Epithelial cell of prostate (primary cell): Measurements from ENCODE around the gene CCDC85C.

ENCODE experiments used
- DNase-seq: peaks from one replicate; pipeline ENCODE4 v3.0.0-alpha.2; 2011; ENCODE audit warnings: low read depth, low spot score
- H3K27ac ChIP-seq: fragments of 450-650 bp; 2 replicates; pipeline ENCODE4 v1.5.1; 2017; ENCODE audit warnings: mild to moderate bottlenecking

Gene CCDC85C

GRCh38 chr14:99466758-99467157, 137.2 kb downstream of the CCDC85C start:
- DNase-seq: no peak
- no peak overlapping the region for H3K27ac ChIP-seq

GRCh38 chr14:99465288-99465687, 138.7 kb downstream of the CCDC85C start:
- no peak for DNase-seq
- no peak overlapping the region for H3K27ac ChIP-seq

GRCh38 chr14:99463974-99464373, 140.0 kb downstream of the CCDC85C start:
- no peak overlapping the region for H3K27ac ChIP-seq
- DNase-seq: no peak

DNA sequence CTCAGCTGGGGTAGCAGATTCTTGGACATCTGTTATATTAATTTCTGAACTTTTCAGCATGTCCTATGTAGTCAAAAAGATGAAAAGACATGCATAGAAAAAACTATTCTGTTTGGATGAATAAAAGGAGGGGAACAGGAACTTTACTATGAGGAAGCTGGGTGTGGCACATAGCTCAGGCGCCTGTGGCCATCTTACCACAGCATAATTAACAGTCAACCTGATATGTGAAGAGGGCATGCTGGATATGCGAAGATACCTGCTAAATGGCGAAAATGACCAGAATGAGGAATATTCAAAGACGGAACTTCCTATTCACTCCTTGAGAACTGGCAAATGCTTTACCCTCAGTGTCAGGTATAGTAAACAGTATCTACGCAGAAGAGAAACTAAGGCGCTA, 141.8 kb downstream of the CCDC85C start:
- DNase-seq: no peak

DNA sequence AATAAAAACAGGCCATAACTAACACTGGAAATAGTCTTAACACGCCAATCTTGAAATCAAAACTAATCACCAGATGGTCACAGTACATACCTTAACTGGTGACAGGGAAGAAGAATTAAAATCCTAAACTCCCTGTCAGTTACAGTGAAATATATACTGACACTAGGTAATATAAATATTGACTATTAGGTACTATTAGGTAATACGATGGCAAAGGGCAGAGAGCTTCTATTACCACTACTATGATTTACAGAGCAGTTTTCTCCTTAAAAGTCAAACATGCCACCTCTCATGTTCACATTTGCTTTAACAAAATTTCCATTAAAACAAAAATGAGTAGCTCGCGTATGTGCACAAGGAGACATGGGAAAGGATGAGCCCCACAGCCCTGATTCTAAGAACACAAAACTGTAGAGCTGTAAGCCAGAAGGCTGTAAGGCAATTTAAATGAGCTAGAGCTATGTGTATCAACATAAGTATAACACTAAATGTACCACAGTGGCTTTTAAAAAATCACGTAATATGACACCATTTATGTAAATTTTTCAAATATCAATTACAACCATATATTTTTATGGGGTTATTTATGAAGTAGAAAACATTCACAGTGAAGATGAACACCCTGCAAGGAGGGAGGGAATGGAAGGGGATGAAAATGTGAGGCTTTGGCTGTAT, 142.5 kb downstream of the CCDC85C start:
- DNase-seq: no peak
- peak overlapping the region; percentile 38 for H3K27ac ChIP-seq

More for the DNA sequence above, 141.8 kb downstream of the CCDC85C start:
- H3K27ac ChIP-seq: peak overlapping the region; percentile 29

GRCh38 chr14:99460793-99461192, 143.2 kb downstream of the CCDC85C start:
- DNase-seq: peak; percentile 84
- H3K27ac ChIP-seq: peak overlapping the region; percentile 38

GRCh38 chr14:99459481-99460100, 144.4 kb downstream of the CCDC85C start:
- no peak for DNase-seq
- no peak overlapping the region for H3K27ac ChIP-seq

DNA sequence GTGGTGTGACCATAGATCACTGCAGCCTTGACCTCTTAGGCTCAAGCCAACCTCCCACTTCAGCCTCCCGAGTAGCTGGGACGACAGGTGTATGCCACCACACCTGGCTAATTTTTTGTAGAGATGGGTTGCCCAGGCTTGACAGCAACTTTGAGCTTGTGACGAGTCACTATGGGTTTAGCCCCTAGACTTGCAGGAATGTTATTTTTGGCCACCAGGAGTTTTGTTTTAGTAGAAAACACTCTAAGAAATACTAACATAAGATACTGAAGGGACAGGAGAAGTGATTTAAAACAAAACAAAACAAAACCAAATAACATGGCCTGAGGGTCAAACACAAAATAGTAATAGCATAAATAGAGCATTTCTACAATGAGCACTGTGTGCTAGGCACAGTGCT, 149.8 kb downstream of the CCDC85C start:
- DNase-seq: no peak
- no peak overlapping the region for H3K27ac ChIP-seq

DNA sequence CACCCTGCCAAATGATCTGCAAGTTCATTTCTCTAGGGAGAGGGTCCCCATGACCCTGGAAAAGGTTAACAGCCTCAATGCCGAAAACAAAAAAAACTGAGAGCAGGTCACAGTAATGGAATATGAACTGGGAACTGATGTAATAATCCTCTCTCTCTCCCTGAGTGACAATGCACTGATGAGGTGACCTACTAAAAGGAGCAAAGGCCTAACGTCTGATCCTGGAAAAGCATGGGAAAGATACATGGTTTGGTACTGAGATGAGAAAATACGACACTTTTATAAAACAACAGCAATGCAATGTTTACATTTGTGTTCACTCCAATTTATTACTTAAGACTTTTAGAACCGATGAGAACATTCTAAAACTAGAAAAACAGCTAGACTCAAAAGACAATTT, 151.0 kb downstream of the CCDC85C start:
- no peak for DNase-seq
- H3K27ac ChIP-seq: no peak overlapping the region

DNA sequence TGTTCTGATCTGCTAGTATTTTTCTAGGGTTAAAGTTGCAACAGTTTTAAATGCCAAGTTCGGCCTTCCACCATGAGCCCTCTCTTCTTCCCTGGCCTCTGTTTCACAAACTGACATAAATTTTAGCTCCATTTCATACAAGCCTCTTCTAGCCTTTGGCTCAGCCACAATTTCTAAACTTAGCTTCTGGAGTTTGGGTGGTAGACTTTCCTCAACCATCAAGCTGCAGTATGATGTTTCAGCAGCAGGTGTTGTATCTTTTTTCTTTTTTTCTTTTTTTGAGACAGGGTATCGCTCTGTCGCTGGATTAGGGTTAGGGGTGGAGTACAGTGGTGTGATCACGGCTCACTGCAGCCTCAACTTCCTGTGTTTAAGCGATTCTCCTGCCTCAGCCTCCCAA, 152.8 kb downstream of the CCDC85C start:
- no peak overlapping the region for H3K27ac ChIP-seq
- DNase-seq: no peak

DNA sequence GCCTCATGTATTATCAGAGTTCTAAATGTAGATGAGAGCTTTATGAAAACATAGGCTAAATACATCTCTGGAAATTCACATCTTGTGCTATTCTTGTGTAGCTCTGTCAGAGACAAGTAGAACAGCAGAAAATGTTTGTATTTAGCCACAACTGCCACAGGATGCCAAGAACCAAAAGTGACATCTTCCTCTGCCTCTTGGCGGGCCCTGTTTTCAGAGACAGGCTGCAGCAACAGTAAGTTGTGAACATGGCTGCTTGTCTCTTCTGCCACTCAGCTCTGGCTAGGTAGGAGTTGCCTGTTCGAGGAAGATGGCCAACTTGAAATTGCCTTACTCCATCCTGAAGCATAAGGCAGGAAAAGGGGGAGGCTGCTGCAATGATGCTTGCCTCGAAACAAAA, 153.7 kb downstream of the CCDC85C start:
- no peak for DNase-seq
- no peak overlapping the region for H3K27ac ChIP-seq
